Esophagus muscularis mucosa (tissue), 4 donors: ENCODE results near the gene PPP3CA.

Source experiments
- EP300 ChIP-seq: sonication (generic); formaldehyde crosslinking; IDR thresholded peaks from one replicate; pipeline ENCODE4 v1.6.1; 2017; ENCODE audit warnings: antibody characterized with exemption
- POLR2A ChIP-seq: fragments of 450-650 bp; IDR thresholded peaks from one replicate; pipeline ENCODE4 v1.6.1; 2017; ENCODE audit warnings: antibody characterized with exemption, moderate library complexity, mild to moderate bottlenecking, low read depth
- POLR2AphosphoS5 ChIP-seq, 2 donors: sonication (generic); formaldehyde crosslinking; IDR thresholded peaks; one replicate each; pipeline ENCODE4 v1.6.1; 2017; ENCODE audit warnings: antibody characterized with exemption in 2 of 2
- TF ChIP-seq, protein P1 (sequence below), 3 experiments: fragments of 200-600 bp in 2 of 3; fragments of 450-650 bp in 1 of 3; sonication (generic) in 2 of 3; IDR thresholded peaks; one replicate each; pipeline ENCODE4 v1.5.1; 2017 to 2019; ENCODE audit warnings: antibody characterized with exemption in 3 of 3, mild to moderate bottlenecking in 2 of 3, moderate library complexity in 1 of 3

DNA sequence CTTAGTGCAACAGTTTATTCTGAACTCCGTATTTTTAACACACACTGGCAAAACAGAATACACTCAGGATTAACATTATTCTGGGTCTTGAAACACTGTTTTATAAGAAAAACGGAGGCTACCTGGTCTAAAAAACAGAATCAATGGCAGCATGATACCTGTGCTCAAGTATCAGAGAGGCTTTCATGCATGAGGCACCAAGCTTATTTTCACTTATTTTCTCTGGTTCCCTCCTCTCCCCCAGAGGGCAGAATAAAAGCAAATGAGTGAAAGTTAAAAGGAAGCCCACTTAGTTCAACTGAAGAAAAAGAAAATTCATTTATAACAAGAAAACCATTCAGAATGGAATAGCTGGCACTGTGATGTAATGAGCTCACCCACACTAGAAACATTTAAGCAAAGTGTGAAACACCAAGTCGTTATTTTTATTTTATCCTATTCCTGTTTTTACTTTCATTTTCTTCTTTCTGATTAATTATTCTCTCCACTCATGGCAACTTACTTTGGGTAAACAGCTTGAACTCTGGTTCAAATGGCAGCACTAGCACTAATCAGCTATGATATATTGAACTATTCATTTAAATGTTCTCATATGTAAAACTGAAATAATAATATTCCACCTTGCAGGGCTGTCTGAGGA lies 211.8 kb downstream of the PPP3CA start:
- TF ChIP-seq, protein P1, sequence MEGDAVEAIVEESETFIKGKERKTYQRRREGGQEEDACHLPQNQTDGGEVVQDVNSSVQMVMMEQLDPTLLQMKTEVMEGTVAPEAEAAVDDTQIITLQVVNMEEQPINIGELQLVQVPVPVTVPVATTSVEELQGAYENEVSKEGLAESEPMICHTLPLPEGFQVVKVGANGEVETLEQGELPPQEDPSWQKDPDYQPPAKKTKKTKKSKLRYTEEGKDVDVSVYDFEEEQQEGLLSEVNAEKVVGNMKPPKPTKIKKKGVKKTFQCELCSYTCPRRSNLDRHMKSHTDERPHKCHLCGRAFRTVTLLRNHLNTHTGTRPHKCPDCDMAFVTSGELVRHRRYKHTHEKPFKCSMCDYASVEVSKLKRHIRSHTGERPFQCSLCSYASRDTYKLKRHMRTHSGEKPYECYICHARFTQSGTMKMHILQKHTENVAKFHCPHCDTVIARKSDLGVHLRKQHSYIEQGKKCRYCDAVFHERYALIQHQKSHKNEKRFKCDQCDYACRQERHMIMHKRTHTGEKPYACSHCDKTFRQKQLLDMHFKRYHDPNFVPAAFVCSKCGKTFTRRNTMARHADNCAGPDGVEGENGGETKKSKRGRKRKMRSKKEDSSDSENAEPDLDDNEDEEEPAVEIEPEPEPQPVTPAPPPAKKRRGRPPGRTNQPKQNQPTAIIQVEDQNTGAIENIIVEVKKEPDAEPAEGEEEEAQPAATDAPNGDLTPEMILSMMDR (IDR thresholded peaks at IDR 0.05) = no peak
- TF ChIP-seq POLR2A (no peak), EP300 (no peak), POLR2AphosphoS5 (IDR thresholded peaks at IDR 0.05) (no peak)
